ENCODE measurements around the gene PDLIM4. TPM values are rescaled to one million over a fixed set of nuclear protein-coding genes. Genes with fewer than 3 reads are reported as not detected.

The PDLIM4 gene
- polyA plus RNA-seq, 1 donor from 2014 or later, result not detected

GRCh38 chr5:132230871-132231270, 26.6 kb upstream of the PDLIM4 start:
- no peak overlapping the region for H2AFZ ChIP-seq (ENCODE audit: low read depth, low read length)
- H3K27ac ChIP-seq (ENCODE audit: low read length), result no peak overlapping the region
- no peak overlapping the region for H3K4me2 ChIP-seq (ENCODE audit: low read length)
- no peaks in the 10 kb centered on the region for H3K36me3 ChIP-seq (ENCODE audit: insufficient read depth, low read length)
- no peak overlapping the region for H3K9ac ChIP-seq (ENCODE audit: low read length)
- TF ChIP-seq POLR2AphosphoS5 (IDR thresholded peaks at IDR 0.05), result no peak
- TF ChIP-seq CTCF (IDR thresholded peaks at IDR 0.05; ENCODE audit: poor library complexity, severe bottlenecking), result no peak
- no peak for TF ChIP-seq RAD21 (conservative IDR thresholded peaks at IDR 0.05)
- no peak for TF ChIP-seq EP300 (conservative IDR thresholded peaks at IDR 0.05; ENCODE audit: poor library complexity, severe bottlenecking)
- no peak for TF ChIP-seq EZH2 (IDR thresholded peaks at IDR 0.05; ENCODE audit: borderline replicate concordance, insufficient read depth, low read length, poor library complexity, severe bottlenecking)
- TF ChIP-seq SMC3 (conservative IDR thresholded peaks at IDR 0.05; ENCODE audit: poor library complexity), result no peak
- no peaks in the 10 kb centered on the region for H3F3A ChIP-seq (ENCODE audit: insufficient read depth, low read length, poor library complexity, severe bottlenecking)
- H3K27me3 ChIP-seq (ENCODE audit: insufficient read depth, low read depth, low read length), result peaks cover 10% of the 10 kb centered on the region
- no peaks in the 10 kb centered on the region for H3K9me2 ChIP-seq (ENCODE audit: insufficient read depth, low read length)
- H4K20me1 ChIP-seq (ENCODE audit: insufficient read depth), result no peaks in the 10 kb centered on the region
- H3K4me3 ChIP-seq (ENCODE audit: low read length), result no peak overlapping the region
- no peaks in the 10 kb centered on the region for H3K79me2 ChIP-seq (replicated peaks; ENCODE audit: insufficient read depth, low read length)
- no peaks in the 10 kb centered on the region for H3K9me3 ChIP-seq (ENCODE audit: low read length)

- Histone ChIP-seq H3K9me3 (ENCODE audit: low read length) (no peaks in the 10 kb centered on the region), H3K4me2 (ENCODE audit: low read length) (no peak overlapping the region), H3K36me3 (ENCODE audit: insufficient read depth, low read length) (no peaks in the 10 kb centered on the region), H3K4me3 (ENCODE audit: low read length) (no peak overlapping the region), H3K9ac (ENCODE audit: low read length) (no peak overlapping the region), H3F3A (ENCODE audit: insufficient read depth, low read length, poor library complexity, severe bottlenecking) (no peaks in the 10 kb centered on the region), H3K27ac (ENCODE audit: low read length) (no peak overlapping the region), H4K20me1 (ENCODE audit: insufficient read depth) (no peaks in the 10 kb centered on the region), H2AFZ (ENCODE audit: low read depth, low read length) (no peak overlapping the region), H3K9me2 (ENCODE audit: insufficient read depth, low read length) (no peaks in the 10 kb centered on the region), H3K79me2 (replicated peaks; ENCODE audit: insufficient read depth, low read length) (no peaks in the 10 kb centered on the region), H3K27me3 (ENCODE audit: insufficient read depth, low read depth, low read length) (peaks cover under 1% of the 10 kb centered on the region)
- TF ChIP-seq TAF1 (IDR thresholded peaks at IDR 0.05; ENCODE audit: low read depth), result no peak
- TF ChIP-seq EP300 (conservative IDR thresholded peaks at IDR 0.05; ENCODE audit: poor library complexity, severe bottlenecking), result no peak
- TF ChIP-seq POLR2AphosphoS5 (IDR thresholded peaks at IDR 0.05), result no peak
- no peak for TF ChIP-seq REST (IDR thresholded peaks at IDR 0.05; ENCODE audit: borderline replicate concordance)
- TF ChIP-seq SMC3 (conservative IDR thresholded peaks at IDR 0.05; ENCODE audit: poor library complexity), result no peak
- no peak for TF ChIP-seq EZH2 (IDR thresholded peaks at IDR 0.05; ENCODE audit: borderline replicate concordance, insufficient read depth, low read length, poor library complexity, severe bottlenecking)
- no peak for TF ChIP-seq CTCF (IDR thresholded peaks at IDR 0.05; ENCODE audit: poor library complexity, severe bottlenecking)
- no peak for TF ChIP-seq RAD21 (conservative IDR thresholded peaks at IDR 0.05)
- TF ChIP-seq MXI1 (conservative IDR thresholded peaks at IDR 0.05; ENCODE audit: poor library complexity, severe bottlenecking), result no peak
Measured at GRCh38 chr5:132232465-132232864, 25.0 kb upstream of the PDLIM4 start.

Data from neural cell (in vitro differentiated cells).